NCI-H774 (cell line): ENCODE measurements around the gene HHIP.
"Not testable (repeated sequence)": the region's sequence is repeated elsewhere in the genome, so short reads cannot be mapped to it uniquely, and the experiment has no call there.

ENCODE experiments used
- DNase-seq: peaks from one replicate; lab custom pipeline; 2025; lab: John Stamatoyannopoulos, UW

The HHIP gene

GRCh38 chr4:144757969-144758368 lies 112.0 kb downstream of the HHIP start:
- no peak for DNase-seq

GRCh38 chr4:144768809-144769208 lies 122.9 kb downstream of the HHIP start:
- not testable (repeated sequence) for DNase-seq

GRCh38 chr4:144778364-144778763 lies 132.4 kb downstream of the HHIP start:
- no peak for DNase-seq

- no peak for DNase-seq
These were observed 136.4 kb downstream of the HHIP start for GRCh38 chr4:144782345-144782744.

- no peak for DNase-seq
These were observed 140.0 kb downstream of the HHIP start for GRCh38 chr4:144785961-144786360.

GRCh38 chr4:144787365-144788258 lies 141.7 kb downstream of the HHIP start:
- no peak for DNase-seq

GRCh38 chr4:144788469-144788868 lies 142.5 kb downstream of the HHIP start:
- no peak for DNase-seq

- not testable (repeated sequence) for DNase-seq
These were observed 146.0 kb downstream of the HHIP start for GRCh38 chr4:144791933-144792332.
